Stimulated activated CD8-positive, alpha-beta memory T cell treated with anti-CD3 and anti-CD28 coated beads, Interleukin-7, amount 100 ng/mL, for 4 hours (primary cell): ENCODE data around the gene EIF2S2.
A peak's percentile ranks its signal among the peaks of the same experiment; 100 is the strongest.
"Not testable (repeated sequence)": the region's sequence is repeated elsewhere in the genome, so short reads cannot be mapped to it uniquely, and the experiment has no call there.

Experiments
- DNase-seq, 2 donors: peaks; one replicate each; pipeline ENCODE4 v3.0.0-alpha.2; 2020; ENCODE audit warnings: low read depth in 2 of 2

EIF2S2 gene

DNA sequence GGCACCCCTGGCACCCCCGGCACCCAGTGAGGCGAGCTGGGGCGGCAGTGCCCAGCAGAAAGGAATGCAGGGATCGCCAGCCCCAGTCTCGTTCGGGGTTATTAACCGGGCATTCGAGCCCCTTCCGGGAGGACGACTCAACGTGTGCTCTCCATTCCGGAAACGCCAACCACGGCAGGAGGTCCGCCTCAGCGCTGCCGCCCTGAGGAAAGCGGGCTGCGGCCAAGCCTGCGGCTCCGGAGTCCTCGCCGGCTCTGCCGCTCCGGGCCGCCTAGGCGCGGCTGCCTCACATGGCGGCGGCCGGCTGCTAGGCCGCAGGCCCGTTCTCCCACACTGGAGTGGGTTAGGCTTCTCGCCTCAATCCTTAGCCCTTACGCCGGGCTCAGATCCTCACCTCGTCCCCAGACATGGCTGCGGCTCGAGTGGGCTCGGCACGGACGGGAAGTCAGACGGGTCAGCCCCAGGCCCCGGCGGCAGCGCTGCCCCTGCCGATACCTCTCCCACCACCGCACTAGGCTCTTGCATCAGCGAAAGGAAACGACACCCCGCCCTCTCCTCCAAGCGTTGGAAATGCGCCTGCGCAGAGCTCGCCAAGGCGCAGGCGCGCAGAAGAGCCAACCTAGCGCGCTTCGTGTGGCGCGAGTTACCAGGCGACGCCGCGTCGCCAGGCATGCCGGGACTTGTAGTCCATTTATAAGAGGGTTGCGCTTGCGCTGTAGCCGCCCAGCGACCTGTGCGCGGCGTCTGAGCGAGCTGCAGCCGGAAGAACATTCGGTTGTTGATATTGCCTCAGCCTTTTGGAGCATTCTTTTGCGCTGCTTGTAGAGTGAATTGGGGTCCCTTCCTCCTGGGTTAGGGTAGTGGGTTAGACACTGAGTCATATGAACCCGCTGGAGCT is at the start of gene EIF2S2:
EIF2S2 (minus strand) TSS at position 542 of the 898 bp plus-strand sequence; CDS start at position 409, 133 bp downstream.
- peak; percentile 90 to 93 for DNase-seq

- DNase-seq: not testable (repeated sequence)
These were observed 45.7 kb upstream of the EIF2S2 start for GRCh38 chr20:34157697-34158096.

- DNase-seq: no peak
These were observed 43.8 kb upstream of the EIF2S2 start for GRCh38 chr20:34155836-34156235.

DNA sequence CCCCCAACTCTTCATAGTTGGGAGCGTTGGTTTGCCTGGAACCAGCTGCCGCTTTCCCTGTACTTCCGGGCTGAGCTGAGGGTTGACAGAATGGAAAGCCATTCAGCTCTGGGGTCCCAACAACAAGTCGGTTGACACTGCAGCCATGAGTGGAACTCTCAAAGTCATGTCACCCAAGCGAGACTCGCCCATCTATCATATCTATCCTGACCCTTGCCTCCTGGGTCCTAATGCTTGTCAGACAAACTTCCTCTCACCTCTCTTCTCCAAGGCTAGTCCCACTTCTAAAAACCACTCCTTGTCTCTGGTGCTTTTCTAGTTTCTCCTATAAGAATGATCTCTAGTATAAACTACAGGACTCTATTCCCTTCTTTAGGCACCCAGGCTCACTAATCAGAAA is 41.1 kb upstream of the EIF2S2 start:
- not testable (repeated sequence) for DNase-seq

DNA sequence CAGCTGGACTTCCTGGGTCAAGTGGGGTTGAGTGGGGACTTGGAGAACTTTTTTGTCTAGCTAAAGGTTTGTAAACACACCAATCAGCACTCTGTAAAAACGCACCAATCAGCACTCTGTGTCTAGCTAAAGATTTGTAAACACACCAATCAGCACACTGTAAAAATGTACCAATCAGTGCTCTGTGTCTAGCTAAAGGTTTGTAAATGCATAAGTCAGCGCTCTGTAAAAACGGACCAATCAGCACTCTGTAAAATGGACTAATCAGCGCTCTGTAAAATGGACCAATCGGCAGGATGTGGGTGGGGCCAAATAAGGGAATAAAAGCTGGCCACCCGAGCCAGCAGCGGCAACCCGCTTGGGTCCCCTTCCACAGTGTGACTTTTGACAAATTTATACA is 40.0 kb upstream of the EIF2S2 start:
- DNase-seq: not testable (repeated sequence)

DNA sequence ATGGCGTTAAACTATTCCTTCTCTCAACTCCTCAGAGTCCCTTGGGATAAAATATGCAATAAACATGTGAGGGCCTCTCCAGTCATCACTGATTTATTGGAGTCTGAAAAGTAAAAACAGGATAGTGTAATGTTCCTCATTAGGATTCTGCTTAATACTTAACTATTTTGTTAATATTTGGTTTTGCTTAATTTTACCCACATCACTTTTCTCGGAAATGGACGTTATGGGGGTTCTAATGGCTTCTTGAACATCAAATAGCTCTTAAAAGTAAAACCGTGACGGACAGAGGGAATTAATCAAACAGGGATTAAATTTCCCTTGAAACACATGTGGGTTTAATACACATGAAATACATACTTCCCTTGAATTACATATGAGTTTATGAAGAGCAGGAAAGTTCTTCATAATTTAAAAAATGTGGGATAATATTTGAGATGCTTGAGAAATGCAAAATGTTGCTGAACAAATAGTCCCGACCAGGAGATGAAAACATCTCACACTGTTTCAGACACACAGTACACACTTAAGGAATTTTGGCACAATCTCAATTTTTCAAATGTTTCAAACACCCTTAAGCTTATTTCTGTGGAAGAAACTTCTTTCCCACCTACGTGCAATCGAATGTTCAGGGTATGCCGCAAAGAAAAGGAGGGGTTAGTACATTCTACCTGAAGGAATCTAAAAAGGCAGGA is 38.4 kb upstream of the EIF2S2 start:
- no peak for DNase-seq

DNA sequence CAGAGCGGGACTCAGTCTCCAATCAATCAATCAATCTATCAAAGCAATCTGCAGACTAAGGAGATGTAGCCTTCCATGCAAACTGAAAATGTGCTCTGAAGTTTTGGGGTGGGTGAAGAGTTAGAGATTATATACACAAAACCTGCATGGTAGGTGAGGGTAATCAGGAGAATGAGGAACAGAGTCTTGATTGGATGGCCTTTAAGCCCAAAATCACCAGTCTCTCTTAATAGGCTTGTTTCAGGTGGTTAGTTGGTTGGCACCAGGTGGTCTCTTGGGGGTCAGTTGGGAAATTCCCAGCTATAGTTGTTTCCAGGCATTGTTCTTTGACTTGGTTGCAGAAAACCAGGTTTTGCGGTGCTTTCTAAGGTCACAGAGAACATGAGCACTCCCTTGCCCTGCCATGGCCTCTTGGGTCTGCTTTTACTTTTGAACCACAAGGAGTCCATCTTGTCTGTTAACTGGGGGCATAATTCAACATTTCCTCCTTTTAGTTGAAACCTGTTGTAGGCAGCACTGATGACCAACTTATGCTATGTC is 33.3 kb upstream of the EIF2S2 start:
- no peak for DNase-seq

DNA sequence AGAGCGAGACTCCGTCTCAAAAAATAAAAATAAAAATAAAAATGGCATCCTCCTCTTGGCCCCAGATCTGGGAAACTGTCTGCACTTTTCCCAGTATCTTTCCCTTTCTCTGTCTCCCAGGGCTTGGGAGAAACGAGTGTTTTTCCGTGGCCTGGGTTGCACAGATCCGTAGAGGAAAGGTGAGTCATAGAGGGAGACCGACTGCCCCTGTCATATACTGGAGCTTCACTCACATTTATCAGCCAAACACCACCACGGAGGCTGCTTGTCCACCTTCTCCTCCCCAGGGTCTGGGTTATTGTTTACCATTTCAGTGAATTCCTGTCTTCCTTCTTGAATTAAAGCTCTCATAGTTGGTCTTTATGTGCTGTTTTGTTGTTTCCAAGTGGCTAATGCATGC is 31.9 kb upstream of the EIF2S2 start:
- no peak for DNase-seq

DNA sequence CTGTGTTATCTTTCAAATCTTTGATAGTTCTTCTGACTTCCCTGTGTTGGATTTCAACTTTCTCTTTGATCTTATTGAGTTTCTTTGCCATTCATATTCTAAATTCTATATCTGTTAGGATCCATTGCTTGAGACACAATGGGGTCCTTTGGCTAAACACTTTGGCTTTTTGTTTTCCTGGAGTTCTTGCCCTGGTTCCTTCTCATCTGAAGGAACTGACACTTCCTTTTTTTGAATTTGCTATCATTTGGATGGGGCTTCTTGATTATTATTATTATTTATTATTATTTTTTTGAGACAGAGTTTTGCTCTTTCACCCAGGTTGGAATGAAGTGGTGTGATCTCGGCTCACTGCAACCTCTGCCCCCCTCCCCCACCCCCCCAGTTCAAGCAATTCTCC is 30.1 kb upstream of the EIF2S2 start:
- DNase-seq: no peak

DNA sequence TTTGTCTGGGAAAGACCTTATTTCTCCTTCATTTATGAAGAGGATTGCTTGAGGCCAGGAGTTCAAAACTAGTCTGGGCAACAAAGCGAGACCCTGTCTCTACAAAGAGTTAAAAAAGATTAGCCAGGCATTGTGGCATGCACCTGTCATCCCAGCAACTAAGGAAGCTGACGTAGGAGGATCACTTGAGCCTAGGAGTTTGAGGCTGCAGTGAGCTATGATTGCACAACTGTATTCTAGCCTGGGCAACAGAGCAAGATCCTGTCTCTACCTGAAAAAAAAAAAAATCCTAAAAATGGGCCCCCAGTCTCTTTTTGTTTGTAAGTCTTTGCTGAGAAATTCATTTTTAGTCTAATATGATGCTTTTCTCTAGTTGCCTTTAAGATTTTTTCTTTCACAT is 29.2 kb upstream of the EIF2S2 start:
- DNase-seq: no peak

DNA sequence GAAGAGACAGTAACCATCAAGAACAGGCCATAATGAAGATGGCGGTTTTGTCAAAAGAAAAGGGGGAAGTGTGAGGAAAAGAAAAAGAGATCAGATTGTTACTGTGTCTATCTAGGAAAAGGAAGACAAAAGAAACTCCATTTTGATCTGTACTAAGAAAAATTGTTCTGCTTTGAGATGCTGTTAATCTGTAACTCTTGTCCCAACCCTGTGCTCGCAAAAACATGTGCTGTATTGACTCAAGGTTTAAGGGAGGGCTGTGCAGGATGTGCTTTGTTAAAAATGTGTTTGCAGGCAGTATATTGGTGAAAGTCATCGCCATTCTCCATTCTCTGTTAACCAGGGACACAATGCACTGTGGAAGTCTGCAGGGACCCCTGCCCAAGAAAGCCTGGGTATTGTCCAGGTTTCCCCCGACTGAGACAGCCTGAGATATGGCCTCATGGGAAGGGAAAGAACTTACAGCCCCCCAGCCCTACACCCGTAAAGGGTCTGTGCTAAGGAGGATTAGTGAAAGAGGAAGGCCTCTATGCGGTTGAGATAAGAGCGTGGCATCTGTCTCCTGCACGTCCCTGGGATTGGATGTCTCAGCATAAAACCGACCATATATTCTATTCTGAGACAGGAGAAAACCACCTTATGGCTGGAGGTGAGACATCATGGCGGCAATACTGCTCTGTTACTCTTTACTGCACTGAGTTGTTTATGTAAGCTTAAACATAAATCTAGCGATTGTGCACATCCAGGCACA is 23.7 kb upstream of the EIF2S2 start:
- not testable (repeated sequence) for DNase-seq

- DNase-seq: not testable (repeated sequence)
These were observed 21.4 kb upstream of the EIF2S2 start for GRCh38 chr20:34133365-34133860.

DNA sequence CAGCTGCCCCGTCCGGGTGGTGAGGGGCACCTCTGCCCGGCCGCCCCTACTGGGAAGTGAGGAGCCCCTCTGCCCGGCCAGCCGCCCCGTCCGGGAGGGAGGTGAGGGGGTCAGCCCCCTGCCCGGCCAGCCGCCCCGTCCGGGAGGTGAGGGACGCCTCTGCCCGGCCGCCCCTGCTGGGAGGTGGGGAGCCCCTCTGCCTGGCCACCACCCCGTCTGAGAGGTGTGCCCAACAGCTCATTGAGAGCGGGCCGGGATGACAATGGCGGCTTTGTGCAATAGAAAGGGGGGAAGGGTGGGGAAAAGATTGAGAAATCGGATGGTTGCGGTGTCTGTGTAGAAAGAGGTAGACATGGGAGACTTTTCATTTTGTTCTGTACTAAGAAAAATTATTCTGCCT is 20.9 kb upstream of the EIF2S2 start:
- not testable (repeated sequence) for DNase-seq

DNA sequence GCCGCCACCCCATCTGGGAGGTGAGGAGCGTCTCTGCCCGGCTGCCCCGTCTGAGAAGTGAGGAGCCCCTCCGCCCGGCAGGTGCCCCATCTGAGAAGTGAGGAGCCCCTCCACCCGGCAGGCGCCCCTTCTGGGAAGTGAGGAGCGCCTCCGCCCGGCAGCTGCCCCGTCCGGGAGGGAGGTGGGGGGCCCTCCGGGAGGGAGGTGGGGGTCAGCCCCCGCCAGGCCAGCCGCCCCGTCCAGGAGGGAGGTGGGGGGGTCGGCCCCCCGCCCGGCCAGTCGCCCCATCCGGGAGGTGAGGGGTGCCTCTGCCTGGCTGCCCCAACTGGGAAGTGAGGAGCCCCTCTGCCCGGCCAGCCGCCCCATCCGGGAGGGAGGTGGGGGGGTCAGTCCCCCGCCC is 20.4 kb upstream of the EIF2S2 start:
- not testable (repeated sequence) for DNase-seq

GRCh38 chr20:34131491-34131890 is 19.4 kb upstream of the EIF2S2 start:
- no peak for DNase-seq

GRCh38 chr20:34129518-34130162 is 17.6 kb upstream of the EIF2S2 start:
- peak; percentile 11 to 13 for DNase-seq

DNA sequence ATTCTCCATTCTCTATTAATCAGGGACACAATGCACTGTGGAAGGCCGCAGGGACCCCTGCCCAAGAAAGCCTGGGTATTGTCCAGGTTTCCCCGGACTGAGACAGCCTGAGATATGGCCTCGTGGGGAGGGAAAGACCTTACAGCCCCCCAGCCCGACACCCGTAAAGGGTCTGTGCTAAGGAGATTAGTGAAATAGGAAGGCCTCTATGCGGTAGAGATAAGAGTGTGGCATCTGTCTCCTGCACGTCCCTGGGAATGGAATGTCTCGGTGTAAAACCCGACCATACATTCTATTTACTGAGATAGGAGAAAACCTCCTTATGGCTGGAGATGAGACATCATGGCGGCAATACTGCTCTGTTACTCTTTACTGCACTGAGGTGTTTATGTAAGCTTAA is 15.7 kb upstream of the EIF2S2 start:
- no peak for DNase-seq

GRCh38 chr20:34124469-34125249 is 12.6 kb upstream of the EIF2S2 start:
- no peak for DNase-seq

DNA sequence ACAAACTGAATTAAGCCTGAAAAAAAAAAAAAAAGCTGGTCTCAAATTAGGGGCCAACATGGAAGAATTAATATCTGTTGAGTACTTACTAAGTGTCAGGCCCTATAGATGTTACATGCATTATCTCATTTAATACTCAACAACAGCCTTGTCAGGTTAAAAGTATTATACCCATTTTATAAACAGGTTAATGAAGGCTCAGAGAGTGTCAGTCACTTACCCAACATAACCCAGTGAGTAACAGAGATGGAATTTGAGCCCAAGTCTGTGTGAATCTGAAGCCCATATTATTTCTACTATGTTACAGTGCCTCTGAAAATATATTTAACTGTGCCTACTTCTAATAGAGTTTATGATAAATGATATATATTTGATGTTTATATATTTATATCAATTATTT is 11.3 kb upstream of the EIF2S2 start:
- DNase-seq: no peak

- DNase-seq: no peak
These were observed 10.4 kb upstream of the EIF2S2 start for GRCh38 chr20:34122274-34122980.
